Ovary (tissue), 3 donors: ENCODE measurements around the gene KCNG2.

Experiments
- CTCF ChIP-seq, 3 donors: fragments of 450-650 bp in 2 of 3; fragments of 200-600 bp in 1 of 3; IDR thresholded peaks; one replicate each; pipeline versions ENCODE4 v1.5.1 to v1.8.0; 2016 to 2022; ENCODE audit warnings: antibody characterized with exemption in 3 of 3, mild to moderate bottlenecking in 1 of 3
- EP300 ChIP-seq: sonication (generic); formaldehyde crosslinking; IDR thresholded peaks from one replicate; pipeline ENCODE4 v1.6.1; 2017; ENCODE audit warnings: antibody characterized with exemption
- POLR2A ChIP-seq: fragments of 450-650 bp; IDR thresholded peaks from one replicate; pipeline ENCODE4 v1.6.1; 2017; ENCODE audit warnings: antibody characterized with exemption, mild to moderate bottlenecking, moderate library complexity
- donor health status: DM: no; HTN: no; CAD: no.

GRCh38 chr18:79771446-79772107 is 26.2 kb upstream of the KCNG2 start:
- TF ChIP-seq POLR2A (no peak), CTCF (IDR thresholded peaks at IDR 0.05) (no peak), EP300 (no peak)
